OCI-LY7 (cell line): ENCODE measurements around the gene DMGDH. TPM values are rescaled to one million over a fixed set of nuclear protein-coding genes. Genes with fewer than 3 reads are reported as not detected.

Source experiments
- BruUV-seq: library from RNA; stranded (reverse); fragments of 400-500 nt; replicated peaks from 2 replicates; lab custom pipeline; 2021; lab: Mats Ljungman, UMichigan
- CTCF ChIA-PET: fragments of 300-600 bp; sonication (Branson Sonifier 250); formaldehyde crosslinking; loops from one replicate; lab custom pipeline; 2022; ENCODE audit warnings: antibody characterized with exemption; ENCODE audit not compliant: unreplicated experiment; lab: Charles Lee
- POLR2A ChIA-PET: fragments of 300-600 bp; sonication (Branson Sonifier 250); formaldehyde crosslinking; loops from one replicate; lab custom pipeline; 2022; ENCODE audit warnings: antibody characterized with exemption; lab: Charles Lee
- DNase-seq: peaks from one replicate; pipeline ENCODE4 v3.0.0-alpha.2; 2015; ENCODE audit warnings: low spot score
- H2AFZ ChIP-seq: fragments of 200-600 bp; sonication (generic), shearing (Covaris generic); 2 replicates; pipeline ENCODE4 v1.6.1; 2014; ENCODE audit warnings: mild to moderate bottlenecking, antibody characterized with exemption, low read length, moderate library complexity
- H3K27ac ChIP-seq: fragments of 200-600 bp; sonication (generic); 2 replicates; pipeline ENCODE4 v1.5.1; 2014; ENCODE audit warnings: mixed run types, low read depth, mild to moderate bottlenecking, moderate library complexity, low read length, inconsistent platforms; ENCODE audit not compliant: poor library complexity, severe bottlenecking
- H3K36me3 ChIP-seq: fragments of 200-600 bp; sonication (generic); 2 replicates; pipeline ENCODE4 v1.6.1; 2014; ENCODE audit warnings: mild to moderate bottlenecking, antibody characterized with exemption, low read length, moderate library complexity, mixed read lengths; ENCODE audit not compliant: insufficient read depth
- H3K4me1 ChIP-seq: fragments of 200-600 bp; sonication (generic); 2 replicates; pipeline ENCODE4 v1.5.1; 2014; ENCODE audit warnings: mild to moderate bottlenecking, low read length; ENCODE audit not compliant: insufficient read depth, poor library complexity, severe bottlenecking
- H3K4me2 ChIP-seq: fragments of 200-600 bp; sonication (generic); 2 replicates; pipeline ENCODE4 v1.6.1; 2014; ENCODE audit warnings: mild to moderate bottlenecking, low read length
- H3K4me3 ChIP-seq: fragments of 200-600 bp; sonication (generic); 2 replicates; pipeline ENCODE4 v1.5.1; 2014; ENCODE audit warnings: mild to moderate bottlenecking, low read depth, low read length; ENCODE audit not compliant: poor library complexity, severe bottlenecking
- H3K79me2 ChIP-seq: fragments of 200-600 bp; sonication (generic); 2 replicates; pipeline ENCODE4 v1.6.1; 2016; ENCODE audit warnings: low read depth, mild to moderate bottlenecking, low read length, moderate library complexity, mixed read lengths; ENCODE audit not compliant: insufficient read depth
- H3K9me2 ChIP-seq: fragments of 200-600 bp; sonication (generic); 2 replicates; pipeline ENCODE4 v1.6.1; 2016; ENCODE audit warnings: mild to moderate bottlenecking, low read length, mixed read lengths; ENCODE audit not compliant: insufficient read depth
- H3K9me3 ChIP-seq: fragments of 200-600 bp; sonication (generic); 2 replicates; pipeline ENCODE4 v1.6.1; 2014; ENCODE audit warnings: mild to moderate bottlenecking, mixed run types, low read length, mixed read lengths
- H4K20me1 ChIP-seq: fragments of 200-600 bp; sonication (generic); 2 replicates; pipeline ENCODE4 v1.6.1; 2014; ENCODE audit warnings: mild to moderate bottlenecking, antibody characterized with exemption, low read length, moderate library complexity, mixed read lengths; ENCODE audit not compliant: insufficient read depth
- EZH2phosphoT487 ChIP-seq: fragments of 200-600 bp; sonication (generic); IDR thresholded peaks from 2 replicates; pipeline ENCODE4 v1.6.1; 2018; ENCODE audit warnings: low read depth, borderline replicate concordance, mild to moderate bottlenecking, mixed run types, antibody characterized with exemption, low read length, moderate library complexity, mixed read lengths
- intact Hi-C: fragments of 100-400 bp; cut with micrococcal nuclease; formaldehyde crosslinking; loops from one replicate; pipeline ENCODE4 v1.10.0; 2022; ENCODE audit not compliant: unreplicated experiment
- total RNA-seq, 2 experiments: library from RNA; depleted of rRNA in 1 of 2; stranded (reverse); fragments of >200 nt in 1 of 2; shearing (Covaris generic) in 1 of 2; gene quantifications; 2 replicates each; pipeline ENCODE4 v1.2.3, GENCODE V29; 2014 to 2022
- TF ChIP-seq, protein P1 (sequence below): fragments of 200-600 bp; sonication (generic); conservative IDR thresholded peaks from 2 replicates; pipeline ENCODE4 v1.5.1; 2014; ENCODE audit warnings: mild to moderate bottlenecking, antibody characterized with exemption, low read length, moderate library complexity, mixed read lengths

Gene DMGDH
- total RNA-seq, 2 experiments from 2014 or later = 1.5 TPM; not detected in 1

DNA sequence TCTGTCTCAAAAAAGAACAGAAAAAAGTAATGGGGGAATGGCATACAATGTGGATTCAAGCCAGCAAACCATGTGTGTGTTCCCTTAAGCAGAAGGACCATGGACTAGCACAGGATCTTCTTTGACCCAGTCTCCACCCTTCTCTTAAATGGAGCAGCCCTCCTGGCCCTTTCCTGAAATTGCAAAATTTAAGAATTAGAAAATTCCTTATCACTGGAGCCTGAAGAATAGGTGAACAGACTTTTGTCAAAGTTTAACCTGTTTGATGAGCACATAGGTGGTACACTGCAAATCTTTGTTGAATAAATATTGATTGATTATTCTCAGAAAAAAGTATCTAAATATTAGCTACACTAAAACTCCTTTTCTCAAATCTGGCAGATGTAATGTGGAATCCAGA is 12.6 kb downstream of the DMGDH start:
- POLR2A ChIA-PET = interaction anchor here (1.0 to 1.4 kb wide), 2 partner anchors 10 to 22 kb away, joined by 5 read pairs; no protein-coding TSS in a partner anchor
- Histone ChIP-seq H3K27ac (no peak overlapping the region), H3K36me3 (no peaks in the 10 kb centered on the region), H3K9me3 (no peaks in the 10 kb centered on the region), H4K20me1 (no peaks in the 10 kb centered on the region), H3K4me3 (no peak overlapping the region), H2AFZ (no peak overlapping the region), H3K79me2 (no peaks in the 10 kb centered on the region), H3K4me2 (no peak overlapping the region), H3K9me2 (no peaks in the 10 kb centered on the region), H3K4me1 (no peaks in the 10 kb centered on the region)
- no TSS peak for BruUV-seq
- TF ChIP-seq EZH2phosphoT487 = no peak
- TF ChIP-seq, protein P1, sequence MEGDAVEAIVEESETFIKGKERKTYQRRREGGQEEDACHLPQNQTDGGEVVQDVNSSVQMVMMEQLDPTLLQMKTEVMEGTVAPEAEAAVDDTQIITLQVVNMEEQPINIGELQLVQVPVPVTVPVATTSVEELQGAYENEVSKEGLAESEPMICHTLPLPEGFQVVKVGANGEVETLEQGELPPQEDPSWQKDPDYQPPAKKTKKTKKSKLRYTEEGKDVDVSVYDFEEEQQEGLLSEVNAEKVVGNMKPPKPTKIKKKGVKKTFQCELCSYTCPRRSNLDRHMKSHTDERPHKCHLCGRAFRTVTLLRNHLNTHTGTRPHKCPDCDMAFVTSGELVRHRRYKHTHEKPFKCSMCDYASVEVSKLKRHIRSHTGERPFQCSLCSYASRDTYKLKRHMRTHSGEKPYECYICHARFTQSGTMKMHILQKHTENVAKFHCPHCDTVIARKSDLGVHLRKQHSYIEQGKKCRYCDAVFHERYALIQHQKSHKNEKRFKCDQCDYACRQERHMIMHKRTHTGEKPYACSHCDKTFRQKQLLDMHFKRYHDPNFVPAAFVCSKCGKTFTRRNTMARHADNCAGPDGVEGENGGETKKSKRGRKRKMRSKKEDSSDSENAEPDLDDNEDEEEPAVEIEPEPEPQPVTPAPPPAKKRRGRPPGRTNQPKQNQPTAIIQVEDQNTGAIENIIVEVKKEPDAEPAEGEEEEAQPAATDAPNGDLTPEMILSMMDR = no peak
- DNase-seq = no peak
- intact Hi-C loops = no loop called here
- CTCF ChIA-PET = no interaction called here

DNA sequence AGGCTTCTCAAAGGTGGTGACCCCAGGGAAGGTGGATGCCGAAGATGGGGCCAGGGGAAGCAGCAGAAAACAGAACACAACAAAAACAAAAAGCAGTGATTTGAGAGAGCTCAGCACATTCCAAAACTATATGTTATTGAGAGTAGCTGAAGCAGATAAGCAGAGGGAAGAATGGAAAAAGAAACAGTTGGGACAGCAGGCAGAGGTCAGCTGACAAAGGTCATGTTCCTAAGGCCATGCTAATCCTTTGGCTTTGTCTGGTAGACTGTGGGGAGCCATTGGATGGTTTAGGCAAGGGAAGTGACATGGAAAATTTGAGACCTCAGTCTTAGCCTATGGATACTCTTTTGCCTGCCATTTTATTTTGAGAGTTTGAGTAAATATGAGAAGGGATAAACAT is 14.5 kb downstream of the DMGDH start:
- H3K36me3 ChIP-seq = no peaks in the 10 kb centered on the region
- H3K9me3 ChIP-seq = no peaks in the 10 kb centered on the region
- H3K79me2 ChIP-seq = no peaks in the 10 kb centered on the region
- no peak overlapping the region for H2AFZ ChIP-seq
- no peak overlapping the region for H3K4me3 ChIP-seq
- no peak overlapping the region for H3K4me2 ChIP-seq
- POLR2A ChIA-PET = interaction anchor here (0.6 kb wide), 1 partner anchor 231 kb away, joined by 3 read pairs; no protein-coding TSS in a partner anchor
- intact Hi-C loops = no loop called here
- CTCF ChIA-PET = no interaction called here
- H3K9me2 ChIP-seq = no peaks in the 10 kb centered on the region
- BruUV-seq = no TSS peak
- no peaks in the 10 kb centered on the region for H3K4me1 ChIP-seq
- DNase-seq = no peak
- H4K20me1 ChIP-seq = no peaks in the 10 kb centered on the region
- no peak overlapping the region for H3K27ac ChIP-seq
- TF ChIP-seq, protein P1 = no peak

- Histone ChIP-seq H3K4me3 (no peak overlapping the region), H2AFZ (no peak overlapping the region), H3K4me1 (no peaks in the 10 kb centered on the region), H3K9me2 (no peaks in the 10 kb centered on the region), H3K27ac (no peak overlapping the region), H3K36me3 (no peaks in the 10 kb centered on the region), H4K20me1 (no peaks in the 10 kb centered on the region), H3K79me2 (no peaks in the 10 kb centered on the region), H3K4me2 (no peak overlapping the region), H3K9me3 (no peaks in the 10 kb centered on the region)
- no TSS peak for BruUV-seq
- ChIA-PET CTCF (no interaction called here), POLR2A (interaction anchor here (0.6 kb wide), 1 partner anchor 18 kb away, joined by 4 read pairs; no protein-coding TSS in a partner anchor)
- no peak for TF ChIP-seq EZH2phosphoT487
- TF ChIP-seq, protein P1 = no peak
- intact Hi-C loops = no loop called here
- DNase-seq = no peak
Measured at GRCh38 chr5:79053321-79053720, 16.2 kb downstream of the DMGDH start.
